ENCODE measurements around the gene ANKS1A.
"Not testable (repeated sequence)": the region's sequence is repeated elsewhere in the genome, so short reads cannot be mapped to it uniquely, and the experiment has no call there.

ANKS1A gene

DNA sequence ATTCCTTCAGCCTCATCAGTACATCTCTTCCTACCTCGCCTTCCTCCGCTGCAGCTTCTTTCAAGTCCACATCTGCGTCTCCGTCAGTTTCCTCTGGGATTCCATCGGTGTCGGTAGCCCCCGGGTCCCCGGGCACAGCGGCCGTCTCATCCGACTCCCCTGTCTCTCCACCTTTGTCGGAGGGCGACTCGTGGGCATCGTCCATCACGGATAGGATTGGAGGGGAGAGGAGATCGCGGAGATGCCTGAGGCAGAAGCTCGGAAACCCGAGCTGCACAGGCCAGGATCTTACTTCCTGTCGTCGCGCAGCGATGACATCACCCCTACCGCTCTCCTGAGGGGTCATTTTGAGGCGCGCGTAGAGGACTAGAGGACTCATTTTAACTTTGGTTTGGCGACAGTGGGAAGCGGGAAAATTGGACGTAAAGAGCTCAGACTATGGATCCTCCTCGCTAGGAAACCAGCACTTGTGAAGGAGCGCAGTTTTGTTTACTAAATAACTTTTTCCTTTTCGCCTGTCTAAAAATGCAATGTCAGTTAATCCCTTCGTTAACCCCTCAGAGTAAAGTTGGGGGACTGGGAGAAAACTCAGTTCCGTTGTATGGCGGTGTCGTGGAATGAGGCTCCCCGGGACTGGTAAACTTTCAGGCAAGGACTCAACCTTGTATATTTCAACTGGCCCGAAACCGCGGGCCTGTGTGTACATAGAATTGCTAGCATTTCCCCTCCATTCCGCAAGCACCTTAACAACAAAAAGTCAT lies 1.1 kb upstream of the ANKS1A start, which contains the start of gene TAF11:
Gene TAF11, minus strand, starts transcription at position 290 of the 761 bp plus-strand sequence. Its CDS starts 85 bp downstream, at position 205.
- DNase-seq: peak; percentile 92

- DNase-seq: no peak
These were observed 570 bp upstream of the ANKS1A start for GRCh38 chr6:34888514-34888856.

DNA sequence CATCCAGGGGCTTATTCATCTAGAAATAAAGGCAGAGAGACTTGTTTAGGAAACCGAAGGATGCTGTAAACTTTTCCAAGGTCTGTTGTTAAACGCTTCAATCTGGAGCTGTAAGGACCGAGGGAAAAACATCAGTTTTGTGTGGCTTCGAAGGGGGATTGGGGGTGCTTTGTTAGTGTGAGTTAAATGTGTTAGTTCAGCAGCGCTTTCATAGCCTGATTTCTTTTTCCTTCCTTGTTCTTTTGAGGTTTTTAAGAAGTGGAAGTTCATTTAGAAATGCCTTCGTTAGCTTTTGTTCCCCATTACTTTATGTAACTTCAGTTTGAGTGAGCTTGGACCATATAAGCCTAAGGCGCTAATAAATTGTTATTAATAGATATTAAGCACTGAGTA lies 1.5 kb downstream of the ANKS1A start:
- DNase-seq: no peak

- DNase-seq: no peak
These were observed 2.2 kb downstream of the ANKS1A start for GRCh38 chr6:34891296-34891695.

GRCh38 chr6:34894693-34895092 lies 5.6 kb downstream of the ANKS1A start:
- DNase-seq: no peak

DNA sequence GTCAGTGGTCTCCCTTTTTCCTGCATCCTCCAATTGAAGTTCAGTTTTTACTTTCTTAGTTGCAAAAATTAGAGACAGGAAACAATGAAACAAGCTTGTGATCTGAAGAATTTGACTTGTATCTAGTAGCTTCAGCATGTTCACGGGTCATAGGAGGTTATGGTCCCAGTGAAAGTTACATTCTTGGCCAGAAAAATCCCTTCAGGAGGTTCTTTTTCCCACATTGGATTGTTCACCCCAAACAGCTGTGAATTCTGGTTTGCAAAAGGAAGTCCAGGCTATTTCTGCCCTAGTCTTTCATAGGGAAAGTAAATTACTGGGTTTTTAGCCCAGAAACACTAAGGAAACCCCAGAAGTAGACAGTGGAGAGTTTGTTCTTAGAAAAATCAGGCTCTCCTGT lies 8.1 kb downstream of the ANKS1A start:
- no peak for DNase-seq

DNA sequence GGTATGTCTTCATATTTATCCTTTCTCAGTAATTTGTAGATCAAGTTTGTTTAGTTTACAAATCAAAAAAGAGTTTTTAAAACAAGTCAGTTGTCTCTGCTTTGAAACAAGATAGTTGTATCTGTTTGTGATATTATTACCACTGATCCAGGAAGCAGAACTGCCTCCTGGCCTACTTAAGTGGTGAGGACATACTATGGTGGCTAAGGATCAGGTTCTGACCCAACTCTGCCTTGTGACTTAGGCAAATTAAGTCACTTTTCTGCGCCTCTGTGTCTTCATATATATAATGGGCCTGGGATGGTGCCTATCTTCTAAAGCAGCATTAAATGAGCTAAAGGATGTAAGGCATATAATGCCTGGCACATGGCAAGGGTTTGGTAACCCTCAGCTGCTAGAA lies 8.7 kb downstream of the ANKS1A start:
- no peak for DNase-seq

DNA sequence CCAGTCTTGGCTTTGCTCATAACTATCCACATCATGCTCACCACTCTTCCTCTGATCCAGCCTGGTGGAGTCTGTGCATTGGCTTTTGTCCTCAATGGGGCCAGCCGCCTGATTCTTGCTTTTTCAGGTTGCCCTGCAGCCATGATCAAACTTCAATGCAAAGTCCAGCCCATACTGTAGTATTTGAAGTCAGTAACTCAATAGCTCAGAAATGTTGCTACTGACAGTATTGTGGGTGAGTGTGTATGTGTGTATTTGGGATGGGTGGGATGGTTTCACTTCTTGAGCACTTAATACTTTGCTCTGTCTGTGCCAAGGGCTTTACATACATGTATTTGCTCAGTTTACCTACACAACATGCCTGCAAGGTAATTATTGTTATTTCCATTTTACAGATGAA lies 10.7 kb downstream of the ANKS1A start:
- not testable (repeated sequence) for DNase-seq

GRCh38 chr6:34900321-34901031 lies 11.4 kb downstream of the ANKS1A start:
- no peak for DNase-seq

GRCh38 chr6:34901930-34902329 lies 12.9 kb downstream of the ANKS1A start:
- no peak for DNase-seq

GRCh38 chr6:34904990-34905613 lies 16.0 kb downstream of the ANKS1A start:
- DNase-seq: no peak

- DNase-seq: no peak
These were observed 17.8 kb downstream of the ANKS1A start for GRCh38 chr6:34906826-34907225.

DNA sequence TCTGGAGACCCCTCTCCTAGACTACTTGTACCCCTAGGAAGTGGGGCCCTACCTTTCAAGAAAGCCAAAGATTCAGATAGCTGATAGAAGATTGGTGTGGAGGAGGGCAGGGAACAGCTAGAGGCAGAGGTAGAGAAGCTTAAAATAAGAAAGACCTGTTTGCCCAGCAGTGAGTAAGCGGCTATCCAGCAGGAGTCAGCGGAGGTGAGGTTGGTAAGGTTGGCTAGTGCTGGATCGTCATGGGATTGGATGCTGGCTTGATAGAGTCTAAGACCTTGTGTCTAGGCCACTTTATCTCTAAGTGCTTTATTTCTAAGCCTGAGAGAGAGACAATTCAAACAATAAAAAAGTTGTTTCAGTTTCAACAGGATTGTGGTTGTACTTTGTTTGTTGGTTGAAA lies 19.1 kb downstream of the ANKS1A start:
- no peak for DNase-seq

DNA sequence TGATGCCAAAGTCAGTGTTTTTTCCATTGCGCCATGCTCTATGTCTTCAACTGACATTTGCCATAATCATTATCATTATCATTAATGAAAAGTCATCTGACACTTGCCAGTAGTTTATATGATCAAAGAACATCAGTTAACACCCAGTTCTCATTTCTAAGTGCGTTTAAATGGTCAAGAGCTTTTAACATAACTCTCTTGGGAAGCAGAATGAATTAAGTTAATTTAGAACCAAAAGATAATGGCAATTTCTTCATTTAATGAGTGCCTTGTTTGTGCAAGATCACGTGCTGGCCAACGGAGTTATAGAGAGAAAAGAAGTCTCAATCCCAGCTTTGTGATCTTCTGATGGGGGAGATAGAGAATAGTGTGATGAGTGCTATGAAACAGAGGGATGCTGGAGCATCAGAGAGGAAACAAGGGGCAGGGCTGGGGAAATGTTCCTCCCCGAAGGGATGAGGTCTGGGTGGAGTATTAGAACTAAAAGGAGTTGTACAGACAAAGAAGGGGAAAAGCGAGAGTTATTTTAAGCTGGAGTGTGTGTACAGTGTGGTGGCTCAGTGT lies 20.3 kb downstream of the ANKS1A start:
- DNase-seq: no peak

- no peak for DNase-seq
These were observed 22.8 kb downstream of the ANKS1A start for GRCh38 chr6:34911822-34912221.

- peak; percentile 51 for DNase-seq
These were observed 23.8 kb downstream of the ANKS1A start for GRCh38 chr6:34912715-34913464.

DNA sequence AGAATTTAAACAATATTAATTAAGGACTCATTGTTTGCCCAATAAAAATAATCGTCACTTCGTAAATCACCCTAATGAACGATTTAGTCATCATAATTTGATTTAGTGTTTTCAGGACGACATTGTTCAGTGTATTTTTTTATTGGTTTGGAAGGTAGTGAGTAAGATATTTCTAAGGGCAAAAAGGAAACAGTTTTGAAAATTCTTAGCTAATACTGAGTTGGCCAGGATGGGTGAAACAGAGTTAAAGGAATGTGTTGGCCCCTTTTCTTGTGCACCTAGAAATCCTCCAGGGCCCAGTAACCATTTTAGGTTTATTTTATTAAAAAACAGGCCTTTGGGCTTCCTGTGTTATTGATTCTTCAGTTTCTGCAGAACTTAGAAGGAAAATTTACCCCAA lies 25.3 kb downstream of the ANKS1A start:
- no peak for DNase-seq

GRCh38 chr6:34916348-34916967 lies 27.4 kb downstream of the ANKS1A start:
- DNase-seq: no peak

- no peak for DNase-seq
These were observed 28.7 kb downstream of the ANKS1A start for GRCh38 chr6:34917626-34918285.

DNA sequence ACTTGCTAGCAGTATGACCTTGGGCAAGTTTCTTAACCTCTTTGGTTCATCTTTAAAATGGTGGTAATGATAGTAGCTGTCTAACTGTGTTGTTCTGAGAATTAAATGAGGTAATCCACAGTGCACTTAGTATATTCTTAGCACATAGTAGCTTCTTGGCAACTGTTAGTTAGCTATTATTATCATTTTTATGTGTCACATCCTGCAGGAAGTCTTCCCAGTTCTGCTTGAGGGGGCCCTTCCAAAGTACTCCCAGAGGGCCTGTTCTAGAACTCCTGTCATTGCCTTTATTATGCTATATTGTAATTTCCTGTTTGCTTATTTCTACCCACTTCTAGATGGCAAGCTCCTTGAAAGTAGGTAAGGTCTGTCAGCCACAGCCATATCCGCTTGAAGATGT lies 30.6 kb downstream of the ANKS1A start:
- no peak for DNase-seq

DNA sequence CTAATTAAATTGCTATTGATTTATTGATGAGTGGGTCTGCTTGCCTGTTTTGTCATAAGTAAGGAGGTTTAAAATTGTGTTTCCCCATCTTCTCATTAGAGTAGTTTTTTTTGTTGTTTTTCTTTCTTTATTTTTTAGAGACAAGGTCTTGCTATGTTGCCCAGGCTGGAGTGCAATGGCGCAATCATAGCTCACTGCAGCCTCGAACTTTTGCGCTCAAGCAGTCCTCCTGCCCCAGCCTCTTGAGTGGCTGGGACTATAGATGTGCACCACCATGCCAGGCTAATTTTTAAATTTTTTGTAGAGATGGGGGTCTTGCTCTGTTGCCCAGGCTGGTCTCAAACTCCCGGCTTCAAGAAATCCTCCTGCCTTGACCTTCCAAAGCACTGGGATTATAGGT lies 31.0 kb downstream of the ANKS1A start:
- DNase-seq: no peak

DNA sequence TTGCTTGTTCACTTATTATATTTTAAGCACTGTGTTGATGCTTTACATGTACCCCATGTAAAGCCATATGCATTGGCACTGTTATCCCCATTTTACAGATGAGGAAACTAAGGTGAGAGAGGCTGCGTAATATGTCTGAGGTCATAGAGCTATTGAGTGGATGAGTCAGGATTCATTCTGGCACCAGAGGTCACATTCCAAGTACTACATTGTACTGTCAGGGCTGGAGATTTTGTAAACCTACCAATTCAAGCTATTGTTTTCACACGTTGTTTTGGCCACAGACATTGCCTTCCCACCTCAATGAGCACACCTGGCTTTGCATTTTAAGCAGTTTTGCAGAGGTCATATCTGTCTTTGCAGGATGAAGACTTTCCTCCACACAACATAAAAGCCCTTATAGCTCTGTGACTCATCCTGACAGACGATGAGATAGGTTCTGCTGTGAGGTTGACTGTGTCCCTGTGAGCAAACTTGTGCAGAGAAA lies 33.2 kb downstream of the ANKS1A start:
- no peak for DNase-seq
